ENCODE measurements around the gene GPR176. TPM values are rescaled to one million over a fixed set of nuclear protein-coding genes. Genes with fewer than 3 reads are reported as not detected.

GPR176 gene, protein sequence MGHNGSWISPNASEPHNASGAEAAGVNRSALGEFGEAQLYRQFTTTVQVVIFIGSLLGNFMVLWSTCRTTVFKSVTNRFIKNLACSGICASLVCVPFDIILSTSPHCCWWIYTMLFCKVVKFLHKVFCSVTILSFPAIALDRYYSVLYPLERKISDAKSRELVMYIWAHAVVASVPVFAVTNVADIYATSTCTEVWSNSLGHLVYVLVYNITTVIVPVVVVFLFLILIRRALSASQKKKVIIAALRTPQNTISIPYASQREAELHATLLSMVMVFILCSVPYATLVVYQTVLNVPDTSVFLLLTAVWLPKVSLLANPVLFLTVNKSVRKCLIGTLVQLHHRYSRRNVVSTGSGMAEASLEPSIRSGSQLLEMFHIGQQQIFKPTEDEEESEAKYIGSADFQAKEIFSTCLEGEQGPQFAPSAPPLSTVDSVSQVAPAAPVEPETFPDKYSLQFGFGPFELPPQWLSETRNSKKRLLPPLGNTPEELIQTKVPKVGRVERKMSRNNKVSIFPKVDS
- 0.57 TPM in 1 of 2 replicates, not detected in the other for total RNA-seq (2014; rRNA removed; shearing (Covaris generic))
- total RNA-seq (2022) = not detected in 2 replicates
- percentile 7 among the genes with signal in this experiment for Bru-seq, nascent RNA
- BruChase-seq, experiment 1, labeled RNA remaining after a 6-hour chase = percentile 6 among the genes with signal in this experiment
- percentile 9 among the genes with signal in this experiment for BruChase-seq, experiment 2, labeled RNA remaining after a 2-hour chase
- long read RNA-seq = 0 reads

DNA sequence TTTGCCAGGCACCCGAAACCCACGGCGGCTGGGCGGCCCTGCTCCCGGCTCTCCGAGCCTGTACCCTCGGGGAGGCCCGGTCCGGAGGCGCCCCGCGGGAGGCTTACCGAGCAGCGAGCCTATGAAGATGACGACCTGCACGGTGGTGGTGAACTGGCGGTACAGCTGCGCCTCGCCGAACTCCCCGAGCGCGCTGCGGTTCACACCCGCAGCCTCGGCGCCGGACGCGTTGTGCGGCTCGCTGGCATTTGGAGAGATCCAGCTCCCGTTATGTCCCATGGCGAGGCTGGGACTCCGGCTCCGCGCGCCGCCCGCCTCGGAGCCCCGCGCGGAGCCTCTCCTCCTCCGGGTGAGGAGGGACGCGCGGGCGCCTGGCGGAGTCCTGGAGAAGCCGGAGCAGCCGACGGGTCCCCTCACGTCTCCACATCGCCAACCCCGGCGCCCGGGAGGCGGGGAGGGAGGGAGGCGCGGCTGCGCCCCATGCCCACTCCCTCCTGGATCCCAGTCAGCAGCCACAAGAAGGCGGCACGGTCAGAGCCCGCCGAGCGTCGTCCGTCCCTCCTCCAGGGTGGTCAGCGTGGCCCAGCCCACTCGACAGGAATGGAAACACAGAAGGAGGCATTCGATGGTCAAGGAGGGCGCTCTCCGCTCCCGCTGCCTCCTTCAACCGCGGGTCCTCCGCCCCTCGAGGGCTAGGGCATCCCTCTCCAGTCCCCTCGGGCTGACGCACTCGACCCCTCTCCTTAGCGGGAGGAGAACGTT is at the start of gene GPR176:
Gene GPR176 (minus strand): TSS at position 519 of the 762 bp plus-strand sequence. CDS start 240 bp downstream, at position 279.
- Histone ChIP-seq H3K4me3 (ENCODE audit: low read depth, low read length, poor library complexity, severe bottlenecking) (peak within 1 kb of the TSS; percentile 67), H3K9me3 (ENCODE audit: low read length) (no peaks in the 10 kb centered on the region), H3K27ac (ENCODE audit: low read depth, low read length, poor library complexity, severe bottlenecking) (no peak within 1 kb of the TSS), H3K4me1 (ENCODE audit: insufficient read depth, low read length, poor library complexity, severe bottlenecking) (peaks cover 6% of the 10 kb centered on the region), H4K20me1 (ENCODE audit: insufficient read depth, low read length) (no peaks in the 10 kb centered on the region), H3K9me2 (ENCODE audit: insufficient read depth, low read length) (no peaks in the 10 kb centered on the region), H3K36me3 (ENCODE audit: insufficient read depth, low read length) (no peaks in the 10 kb centered on the region), H2AFZ (ENCODE audit: low read length) (peak within 1 kb of the TSS; percentile 95), H3K4me2 (ENCODE audit: low read length) (peak within 1 kb of the TSS; percentile 76), H3K79me2 (ENCODE audit: insufficient read depth, low read depth, low read length) (no peaks in the 10 kb centered on the region)
- TF ChIP-seq, protein P1, sequence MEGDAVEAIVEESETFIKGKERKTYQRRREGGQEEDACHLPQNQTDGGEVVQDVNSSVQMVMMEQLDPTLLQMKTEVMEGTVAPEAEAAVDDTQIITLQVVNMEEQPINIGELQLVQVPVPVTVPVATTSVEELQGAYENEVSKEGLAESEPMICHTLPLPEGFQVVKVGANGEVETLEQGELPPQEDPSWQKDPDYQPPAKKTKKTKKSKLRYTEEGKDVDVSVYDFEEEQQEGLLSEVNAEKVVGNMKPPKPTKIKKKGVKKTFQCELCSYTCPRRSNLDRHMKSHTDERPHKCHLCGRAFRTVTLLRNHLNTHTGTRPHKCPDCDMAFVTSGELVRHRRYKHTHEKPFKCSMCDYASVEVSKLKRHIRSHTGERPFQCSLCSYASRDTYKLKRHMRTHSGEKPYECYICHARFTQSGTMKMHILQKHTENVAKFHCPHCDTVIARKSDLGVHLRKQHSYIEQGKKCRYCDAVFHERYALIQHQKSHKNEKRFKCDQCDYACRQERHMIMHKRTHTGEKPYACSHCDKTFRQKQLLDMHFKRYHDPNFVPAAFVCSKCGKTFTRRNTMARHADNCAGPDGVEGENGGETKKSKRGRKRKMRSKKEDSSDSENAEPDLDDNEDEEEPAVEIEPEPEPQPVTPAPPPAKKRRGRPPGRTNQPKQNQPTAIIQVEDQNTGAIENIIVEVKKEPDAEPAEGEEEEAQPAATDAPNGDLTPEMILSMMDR (conservative IDR thresholded peaks at IDR 0.05; ENCODE audit: low read length) = no peak
- TF ChIP-seq EZH2phosphoT487 (IDR thresholded peaks at IDR 0.05; ENCODE audit: borderline replicate concordance, low read depth, low read length) = no peak
- no peak for DNase-seq (ENCODE audit: low spot score)
- ChIA-PET POLR2A (no interaction called here), CTCF (ENCODE audit: unreplicated experiment) (no interaction called here)
- no TSS peak for BruUV-seq (replicated peaks)
- intact Hi-C loops (cut with micrococcal nuclease; ENCODE audit: unreplicated experiment) = no loop called here

DNA sequence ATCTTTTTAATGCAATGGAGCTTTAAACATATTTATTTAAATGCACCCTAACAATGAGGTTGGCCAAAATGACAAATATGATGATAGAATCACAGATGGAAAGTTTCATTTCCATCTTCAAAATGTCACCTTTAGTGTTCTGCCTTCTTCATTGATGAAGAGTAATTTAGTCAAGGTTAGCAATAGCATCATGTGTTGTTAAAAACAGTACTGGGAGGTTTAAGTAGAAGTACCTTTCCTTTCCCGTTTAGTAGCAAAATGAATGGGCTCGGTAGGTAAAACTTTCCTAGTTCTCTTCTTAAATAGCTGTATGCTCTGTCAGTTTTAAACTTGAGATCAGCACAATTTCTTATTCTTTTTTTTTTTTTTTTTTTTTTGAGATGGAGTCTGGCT is 48.9 kb upstream of the GPR176 start:
- no peak overlapping the region for H3K4me2 ChIP-seq (ENCODE audit: low read length)
- ChIA-PET CTCF (ENCODE audit: unreplicated experiment) (no interaction called here), POLR2A (interaction anchor here (0.6 to 1.6 kb wide), 3 partner anchors 35 to 1853 kb away, joined by 3 read pairs; partner anchors contain the start of gene EIF2AK4)
- H3K9me2 ChIP-seq (ENCODE audit: insufficient read depth, low read length) = no peaks in the 10 kb centered on the region
- BruUV-seq (replicated peaks) = no TSS peak
- no peak overlapping the region for H3K4me3 ChIP-seq (ENCODE audit: low read depth, low read length, poor library complexity, severe bottlenecking)
- H3K36me3 ChIP-seq (ENCODE audit: insufficient read depth, low read length) = no peaks in the 10 kb centered on the region
- H2AFZ ChIP-seq (ENCODE audit: low read length) = no peak overlapping the region
- intact Hi-C loops (cut with micrococcal nuclease; ENCODE audit: unreplicated experiment) = no loop called here
- no peaks in the 10 kb centered on the region for H3K79me2 ChIP-seq (ENCODE audit: insufficient read depth, low read depth, low read length)
- TF ChIP-seq EZH2phosphoT487 (IDR thresholded peaks at IDR 0.05; ENCODE audit: borderline replicate concordance, low read depth, low read length) = no peak
- TF ChIP-seq, protein P1 (conservative IDR thresholded peaks at IDR 0.05; ENCODE audit: low read length) = no peak
- peak overlapping the region; percentile 46 for H3K27ac ChIP-seq (ENCODE audit: low read depth, low read length, poor library complexity, severe bottlenecking)
- H3K4me1 ChIP-seq (ENCODE audit: insufficient read depth, low read length, poor library complexity, severe bottlenecking) = peaks cover 16% of the 10 kb centered on the region
- no peaks in the 10 kb centered on the region for H3K9me3 ChIP-seq (ENCODE audit: low read length)
- DNase-seq (ENCODE audit: low spot score) = no peak
- H4K20me1 ChIP-seq (ENCODE audit: insufficient read depth, low read length) = no peaks in the 10 kb centered on the region

Measured in OCI-LY7 (cell line).